Astrocyte (in vitro differentiated cells and primary cell): ENCODE measurements around the gene DENND6A.
"Not testable (repeated sequence)": the region's sequence is repeated elsewhere in the genome, so short reads cannot be mapped to it uniquely, and the experiment has no call there.

Source experiments
- EZH2 ChIP-seq: IDR thresholded peaks from 2 replicates; pipeline ENCODE4 v1.6.1; 2012; ENCODE audit warnings: mild to moderate bottlenecking, low read length, inconsistent platforms; ENCODE audit not compliant: insufficient read depth
- TF ChIP-seq, protein P1 (sequence below): IDR thresholded peaks from 2 replicates; pipeline ENCODE4 v1.5.1; 2011; ENCODE audit warnings: low read depth, mild to moderate bottlenecking, inconsistent platforms, low read length, moderate library complexity; ENCODE audit not compliant: insufficient read depth

DNA sequence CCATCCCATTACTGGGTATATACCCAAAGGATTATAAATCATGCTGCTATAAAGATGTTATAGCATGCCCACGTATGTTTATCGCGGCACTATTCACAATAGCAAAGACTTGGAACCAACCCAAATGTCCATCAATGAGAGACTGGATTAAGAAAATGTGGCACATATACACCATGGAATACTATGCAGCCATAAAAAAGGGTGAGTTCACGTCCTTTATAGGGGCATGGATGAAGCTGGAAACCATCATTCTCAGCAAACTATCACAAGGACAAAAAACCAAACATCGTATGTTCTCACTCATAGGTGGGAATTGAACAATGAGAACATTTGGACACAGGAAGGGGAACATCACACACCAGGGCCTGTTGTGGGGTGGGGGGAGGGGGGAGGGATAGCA lies 81.0 kb downstream of the DENND6A start:
- TF ChIP-seq, protein P1, sequence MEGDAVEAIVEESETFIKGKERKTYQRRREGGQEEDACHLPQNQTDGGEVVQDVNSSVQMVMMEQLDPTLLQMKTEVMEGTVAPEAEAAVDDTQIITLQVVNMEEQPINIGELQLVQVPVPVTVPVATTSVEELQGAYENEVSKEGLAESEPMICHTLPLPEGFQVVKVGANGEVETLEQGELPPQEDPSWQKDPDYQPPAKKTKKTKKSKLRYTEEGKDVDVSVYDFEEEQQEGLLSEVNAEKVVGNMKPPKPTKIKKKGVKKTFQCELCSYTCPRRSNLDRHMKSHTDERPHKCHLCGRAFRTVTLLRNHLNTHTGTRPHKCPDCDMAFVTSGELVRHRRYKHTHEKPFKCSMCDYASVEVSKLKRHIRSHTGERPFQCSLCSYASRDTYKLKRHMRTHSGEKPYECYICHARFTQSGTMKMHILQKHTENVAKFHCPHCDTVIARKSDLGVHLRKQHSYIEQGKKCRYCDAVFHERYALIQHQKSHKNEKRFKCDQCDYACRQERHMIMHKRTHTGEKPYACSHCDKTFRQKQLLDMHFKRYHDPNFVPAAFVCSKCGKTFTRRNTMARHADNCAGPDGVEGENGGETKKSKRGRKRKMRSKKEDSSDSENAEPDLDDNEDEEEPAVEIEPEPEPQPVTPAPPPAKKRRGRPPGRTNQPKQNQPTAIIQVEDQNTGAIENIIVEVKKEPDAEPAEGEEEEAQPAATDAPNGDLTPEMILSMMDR = not testable (repeated sequence)
- not testable (repeated sequence) for TF ChIP-seq EZH2
